Kidney (tissue), 14 donors: Measurements from ENCODE around the gene HOXA3. TPM values are rescaled to one million over a fixed set of nuclear protein-coding genes. Genes with fewer than 3 reads are reported as not detected.

Experiments
- DNase-seq, 5 donors: peaks; one replicate each; pipeline ENCODE4 v3.0.0-alpha.2; 2013 to 2020
- FAIRE-seq: peaks from 2 replicates; lab custom pipeline; 2012; peaks lifted over from hg19 to GRCh38; lab: Jason Lieb, UNC
- H3K27ac ChIP-seq, 2 donors: one replicate each; pipeline ENCODE4 v1.7.0; 2013; ENCODE audit warnings: low read depth in 2 of 2, low read length in 2 of 2, inconsistent platforms in 1 of 2
- H3K27me3 ChIP-seq: one replicate; pipeline ENCODE4 v1.7.1; 2013; ENCODE audit warnings: low read length, inconsistent platforms; ENCODE audit not compliant: control insufficient read depth, insufficient read depth
- H3K36me3 ChIP-seq, 3 donors: one replicate each; pipeline versions ENCODE4 v1.7.0 to v1.7.1; 2013; ENCODE audit warnings: low read length in 3 of 3, control low read depth in 1 of 3, inconsistent platforms in 1 of 3; ENCODE audit not compliant: insufficient read depth in 3 of 3, control insufficient read depth in 2 of 3
- H3K4me1 ChIP-seq, 3 donors: one replicate each; pipeline versions ENCODE4 v1.7.0 to v1.7.1; 2013; ENCODE audit warnings: low read length in 3 of 3, inconsistent platforms in 1 of 3, low read depth in 1 of 3; ENCODE audit not compliant: control insufficient read depth in 2 of 3, insufficient read depth in 2 of 3
- H3K4me3 ChIP-seq, 3 donors: one replicate each; pipeline versions ENCODE4 v1.7.0 to v1.8.1; 2013; ENCODE audit warnings: low read length in 3 of 3, control low read depth in 1 of 3, inconsistent platforms in 1 of 3
- H3K9ac ChIP-seq, 3 donors: one replicate each; pipeline versions ENCODE4 v1.7.0 to v1.7.1; 2013; ENCODE audit warnings: low read length in 3 of 3, control low read depth in 1 of 3, inconsistent platforms in 1 of 3
- H3K9me3 ChIP-seq, 3 donors: one replicate each; pipeline versions ENCODE4 v1.7.0 to v1.7.1; 2013; ENCODE audit warnings: low read length in 3 of 3, control low read depth in 1 of 3, inconsistent platforms in 1 of 3; ENCODE audit not compliant: control insufficient read depth in 2 of 3, insufficient read depth in 1 of 3
- intact Hi-C: fragments of 100-400 bp; cut with DNase I; formaldehyde crosslinking; loops from one replicate; pipeline ENCODE4 v1.11.1; 2022
- polyA plus RNA-seq: library from polyadenylated mRNA; stranded (reverse); fragments of 350-450 nt; fragmentation: Illumina TruSeq; extraction: RNeasy Lipid Tissue Mini Kit (QIAGEN cat#74804); gene quantifications from one replicate; pipeline ENCODE4 v1.2.3, GENCODE V29; 2014; ENCODE audit warnings: low read depth, low replicate concordance; ENCODE audit not compliant: insufficient read depth
- total RNA-seq: library from RNA; stranded (reverse); fragmentation: NEBNext Ultra II Directional; extraction: Animal tissue kit (Norgen Biotek cat#: 25700); gene quantifications from one replicate; pipeline ENCODE4 v1.2.1, GENCODE V29; 2021
- TF ChIP-seq, protein P1 (sequence below): IDR thresholded peaks from 3 replicates; pipeline ENCODE4 v1.5.1; 2012; ENCODE audit warnings: mild to moderate bottlenecking, moderate library complexity, borderline replicate concordance; ENCODE audit not compliant: insufficient read depth; ENCODE audit errors: extremely low read depth
- donor health status: control.
- donor health status: control.
- donor health status: control.
- donor health status: control.
- donor health status: control.
- donor health status: DM: yes; HTN: yes; CAD: no.
- donor health status: Normal renal cell carcinoma (clear cell type).

The HOXA3 gene
- total and polyA plus RNA-seq, 2 donors from 2014 or later: 6.3 to 21.2 TPM

DNA sequence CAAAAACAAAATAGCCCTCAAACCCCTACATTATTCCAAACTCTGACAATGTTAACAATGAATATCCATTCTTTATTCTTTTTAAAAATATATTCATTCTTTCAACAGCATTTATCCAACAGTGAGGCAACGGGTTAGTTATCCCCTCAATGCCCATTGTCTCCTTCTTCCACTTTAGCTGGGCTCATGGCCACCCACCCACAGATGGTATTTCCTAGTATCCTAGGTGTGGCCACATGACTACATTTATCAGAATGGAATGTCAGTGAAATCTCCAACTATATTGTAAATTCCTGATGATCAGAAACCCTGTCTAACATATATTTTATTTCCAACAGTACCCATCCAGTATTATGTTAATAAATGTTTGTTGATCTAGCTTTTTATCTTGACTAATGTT lies 70.2 kb downstream of the HOXA3 start:
- no peaks in the 10 kb centered on the region for H3K27me3 ChIP-seq
- no peaks in the 10 kb centered on the region for H3K4me1 ChIP-seq
- FAIRE-seq (no peak), DNase-seq (no peak)
- H3K27ac ChIP-seq: no peak overlapping the region
- no peak overlapping the region for H3K4me3 ChIP-seq
- no peak overlapping the region for H3K9ac ChIP-seq
- TF ChIP-seq, protein P1, sequence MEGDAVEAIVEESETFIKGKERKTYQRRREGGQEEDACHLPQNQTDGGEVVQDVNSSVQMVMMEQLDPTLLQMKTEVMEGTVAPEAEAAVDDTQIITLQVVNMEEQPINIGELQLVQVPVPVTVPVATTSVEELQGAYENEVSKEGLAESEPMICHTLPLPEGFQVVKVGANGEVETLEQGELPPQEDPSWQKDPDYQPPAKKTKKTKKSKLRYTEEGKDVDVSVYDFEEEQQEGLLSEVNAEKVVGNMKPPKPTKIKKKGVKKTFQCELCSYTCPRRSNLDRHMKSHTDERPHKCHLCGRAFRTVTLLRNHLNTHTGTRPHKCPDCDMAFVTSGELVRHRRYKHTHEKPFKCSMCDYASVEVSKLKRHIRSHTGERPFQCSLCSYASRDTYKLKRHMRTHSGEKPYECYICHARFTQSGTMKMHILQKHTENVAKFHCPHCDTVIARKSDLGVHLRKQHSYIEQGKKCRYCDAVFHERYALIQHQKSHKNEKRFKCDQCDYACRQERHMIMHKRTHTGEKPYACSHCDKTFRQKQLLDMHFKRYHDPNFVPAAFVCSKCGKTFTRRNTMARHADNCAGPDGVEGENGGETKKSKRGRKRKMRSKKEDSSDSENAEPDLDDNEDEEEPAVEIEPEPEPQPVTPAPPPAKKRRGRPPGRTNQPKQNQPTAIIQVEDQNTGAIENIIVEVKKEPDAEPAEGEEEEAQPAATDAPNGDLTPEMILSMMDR: no peak
- H3K36me3 ChIP-seq: no peaks in the 10 kb centered on the region
- H3K9me3 ChIP-seq: no peaks in the 10 kb centered on the region
- intact Hi-C loops: no loop called here

DNA sequence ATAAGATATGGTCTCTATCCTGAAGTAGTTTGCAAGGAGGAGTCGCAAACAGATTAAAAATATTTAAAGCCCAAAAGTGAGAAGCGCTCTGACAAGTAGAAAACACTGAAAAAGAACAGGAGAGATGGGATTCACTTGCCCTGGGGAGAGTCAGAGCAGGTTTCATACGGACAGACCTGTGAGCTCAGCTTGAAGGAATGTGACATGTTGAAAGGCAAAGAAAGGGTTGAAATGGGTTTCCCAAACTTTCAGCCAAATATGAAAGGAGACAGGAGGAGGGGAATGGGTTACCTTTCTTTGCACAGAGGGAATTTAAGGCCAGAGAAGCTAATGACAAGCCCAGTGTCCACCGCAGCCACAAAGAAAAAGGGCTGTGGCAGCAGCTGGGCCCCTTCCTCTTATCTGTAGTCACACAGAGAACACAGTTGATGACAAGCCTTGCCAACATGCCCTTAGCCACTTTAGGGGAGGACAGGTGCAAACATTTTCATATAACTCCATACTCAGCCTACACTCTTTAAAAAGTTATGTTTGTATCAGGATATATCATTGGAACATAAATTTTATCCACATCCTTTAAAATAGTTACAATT lies 71.4 kb downstream of the HOXA3 start:
- Histone ChIP-seq H3K9me3 (no peaks in the 10 kb centered on the region), H3K4me3 (no peak overlapping the region), H3K4me1 (no peaks in the 10 kb centered on the region), H3K27ac (no peak overlapping the region), H3K9ac (no peak overlapping the region), H3K36me3 (no peaks in the 10 kb centered on the region), H3K27me3 (no peaks in the 10 kb centered on the region)
- no peak for DNase-seq
- intact Hi-C loops: no loop called here
- TF ChIP-seq, protein P1: no peak
- no peak for FAIRE-seq

DNA sequence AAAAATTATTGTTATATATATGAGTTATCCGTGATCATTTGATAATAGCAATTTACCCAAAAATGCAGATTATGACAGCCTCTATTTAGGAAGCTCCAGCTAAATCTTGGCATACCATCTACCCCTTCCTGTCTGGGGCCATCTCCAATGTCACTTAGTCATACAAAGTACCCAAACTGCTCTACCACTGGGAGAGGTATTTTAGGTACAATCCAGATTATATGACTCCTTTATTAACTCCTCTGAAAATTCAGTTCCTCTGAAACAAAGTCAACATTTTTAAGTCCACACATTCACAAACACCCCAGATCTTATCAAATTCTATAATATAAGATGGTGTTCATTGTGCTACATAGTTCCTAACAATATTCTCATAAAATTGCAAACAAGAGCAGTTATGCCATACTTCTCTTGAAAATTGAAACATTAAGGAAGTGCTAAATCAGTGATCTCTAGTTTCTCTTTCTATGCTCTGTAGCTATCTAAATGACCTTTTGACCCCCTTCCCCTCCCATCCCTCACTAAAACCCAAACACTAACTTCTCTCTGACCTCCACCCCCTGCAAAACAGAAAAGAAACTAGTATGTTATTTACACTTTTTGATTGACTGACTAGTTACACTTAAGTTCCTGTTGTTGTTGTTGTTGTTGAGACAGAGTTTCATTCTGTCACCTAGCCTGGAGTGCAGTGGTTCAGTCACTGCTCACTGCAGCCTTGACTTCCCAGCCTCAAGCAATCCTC lies 73.0 kb downstream of the HOXA3 start:
- Histone ChIP-seq H3K36me3 (no peaks in the 10 kb centered on the region), H3K4me3 (no peak overlapping the region), H3K9ac (no peak overlapping the region), H3K27me3 (no peaks in the 10 kb centered on the region), H3K27ac (no peak overlapping the region), H3K4me1 (no peaks in the 10 kb centered on the region), H3K9me3 (no peaks in the 10 kb centered on the region)
- no peak for DNase-seq
- FAIRE-seq: no peak
- TF ChIP-seq, protein P1: no peak
- intact Hi-C loops: no loop called here
